KG1 (cell line): Measurements from ENCODE around the gene UBE2G1.
"Not testable (repeated sequence)": the region's sequence is repeated elsewhere in the genome, so short reads cannot be mapped to it uniquely, and the experiment has no call there.

Experiments used
- DNase-seq: peaks from one replicate; lab custom pipeline; 2025; lab: John Stamatoyannopoulos, UW

The UBE2G1 gene, protein sequence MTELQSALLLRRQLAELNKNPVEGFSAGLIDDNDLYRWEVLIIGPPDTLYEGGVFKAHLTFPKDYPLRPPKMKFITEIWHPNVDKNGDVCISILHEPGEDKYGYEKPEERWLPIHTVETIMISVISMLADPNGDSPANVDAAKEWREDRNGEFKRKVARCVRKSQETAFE

DNA sequence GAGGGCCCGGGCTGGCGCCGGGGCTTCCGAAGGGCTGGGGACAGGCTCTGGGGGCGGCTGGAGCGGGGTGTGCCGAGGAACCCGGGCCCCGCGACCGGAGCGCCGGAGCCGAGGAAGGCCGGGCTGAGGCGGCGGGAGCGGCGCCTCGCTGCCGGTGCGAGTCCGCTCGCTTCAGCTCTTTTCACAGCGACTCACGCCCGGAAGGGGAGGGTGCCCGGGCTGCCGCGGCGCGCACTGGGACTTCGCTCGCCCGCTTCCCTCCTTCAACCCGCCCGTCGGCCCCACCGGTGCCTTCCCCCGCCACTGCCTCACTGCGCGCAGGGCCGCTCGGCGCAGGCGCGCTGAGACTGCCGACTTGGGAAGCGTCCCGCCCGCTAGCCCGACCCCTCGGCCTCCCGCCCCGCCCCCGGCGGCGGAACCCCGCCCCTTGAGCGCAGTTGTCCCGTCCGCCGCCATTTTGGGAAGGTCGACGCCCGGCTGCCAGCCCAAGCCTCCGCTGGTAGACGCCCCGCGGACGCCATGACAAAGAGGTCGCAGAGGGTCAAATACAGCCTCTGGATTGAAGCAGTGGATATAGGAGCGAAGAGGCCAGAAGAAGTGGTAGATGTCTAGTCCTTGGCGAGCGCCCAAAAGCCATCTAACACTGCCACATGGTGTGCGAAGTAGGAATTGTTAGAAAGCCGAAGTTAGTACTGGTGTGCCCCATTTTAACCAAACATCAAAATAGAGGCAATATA lies at the start of gene UBE2G1:
Gene UBE2G1, minus strand, starts transcription at position 349 of the 737 bp plus-strand sequence. CDS start 359 bp downstream, outside the sequence.
- DNase-seq, result peak; percentile 80

DNA sequence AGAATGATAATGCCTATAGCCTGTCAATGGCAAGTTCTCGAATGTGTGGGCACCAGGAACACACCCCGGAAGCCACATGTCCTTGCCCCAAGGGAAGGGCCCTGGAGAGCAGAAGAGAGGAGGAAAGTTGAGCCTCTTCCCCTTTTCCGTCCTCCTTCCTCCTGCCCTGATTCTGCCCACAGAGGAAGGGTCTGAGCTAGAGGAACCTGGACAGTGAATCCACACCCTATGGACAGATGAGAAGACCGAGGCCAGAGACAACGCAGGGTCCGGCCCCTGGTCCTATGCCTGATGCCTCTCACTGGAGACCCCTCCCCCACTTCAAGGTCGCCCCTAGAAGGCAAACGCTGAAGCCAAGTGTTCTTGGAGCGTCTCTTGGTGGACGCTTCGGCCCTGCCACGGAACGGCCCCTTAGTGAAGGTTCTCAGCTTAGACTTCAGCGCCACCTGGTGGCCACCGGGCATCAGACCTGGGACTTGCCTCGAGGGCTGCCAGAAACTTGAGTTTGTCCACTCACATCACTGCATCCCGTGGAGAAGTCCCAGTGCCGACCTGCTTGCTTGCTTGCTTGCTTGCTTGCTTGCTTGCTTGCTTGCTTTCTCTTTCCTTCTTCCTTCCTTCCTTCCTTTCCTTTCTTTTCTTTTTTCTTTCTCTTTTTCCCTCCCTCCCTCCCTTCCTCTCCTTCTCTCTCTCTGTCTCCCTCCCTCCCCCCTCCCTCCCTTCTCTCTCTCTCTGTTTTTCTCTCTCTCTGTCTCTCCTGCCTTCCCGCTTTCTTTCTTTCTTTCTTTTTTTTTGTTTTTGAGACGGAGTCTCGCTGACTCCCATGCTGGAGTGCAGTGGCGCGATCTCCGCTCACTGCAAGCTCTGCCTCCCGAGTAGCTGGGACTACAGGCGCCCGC lies 46.7 kb upstream of the UBE2G1 start:
- DNase-seq, result peak; percentile 63

DNA sequence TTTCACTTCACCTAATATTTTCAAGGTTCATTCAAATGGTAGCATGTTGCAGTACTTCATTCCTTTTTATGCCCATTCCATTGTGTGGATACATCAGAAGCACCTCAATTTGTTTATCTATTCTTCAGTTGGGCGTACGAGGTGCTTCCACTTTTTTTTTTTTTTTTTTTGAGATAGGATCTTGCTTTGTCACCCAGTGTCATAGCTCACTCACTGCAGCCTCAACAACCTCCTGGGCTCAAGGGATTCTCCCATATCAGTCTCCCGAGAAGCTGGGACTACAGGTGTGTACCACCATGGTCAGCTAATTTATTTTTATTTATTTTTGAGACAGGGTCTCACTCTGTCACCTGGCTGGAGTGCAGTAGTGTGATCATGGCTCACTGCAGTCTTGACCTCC lies 44.7 kb upstream of the UBE2G1 start:
- no peak for DNase-seq

DNA sequence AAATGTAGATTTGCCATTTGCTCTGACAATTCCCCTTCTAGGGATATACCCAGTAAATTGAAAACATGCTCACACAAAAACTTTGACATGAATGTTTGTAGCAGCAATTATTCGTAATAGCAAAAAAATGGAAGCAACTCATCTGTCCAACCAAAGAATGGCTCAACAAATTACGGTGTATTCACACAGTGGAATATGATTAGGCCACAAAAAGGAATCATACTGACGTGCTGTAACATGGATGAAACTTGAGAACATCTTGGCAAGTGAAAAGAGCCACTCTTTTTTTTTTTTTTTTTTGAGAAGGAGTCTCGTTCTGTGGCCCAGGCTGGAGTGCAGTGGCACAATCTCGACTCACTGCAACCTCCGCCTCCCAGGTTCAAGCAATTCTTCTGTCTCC lies 43.2 kb upstream of the UBE2G1 start:
- DNase-seq, result no peak

DNA sequence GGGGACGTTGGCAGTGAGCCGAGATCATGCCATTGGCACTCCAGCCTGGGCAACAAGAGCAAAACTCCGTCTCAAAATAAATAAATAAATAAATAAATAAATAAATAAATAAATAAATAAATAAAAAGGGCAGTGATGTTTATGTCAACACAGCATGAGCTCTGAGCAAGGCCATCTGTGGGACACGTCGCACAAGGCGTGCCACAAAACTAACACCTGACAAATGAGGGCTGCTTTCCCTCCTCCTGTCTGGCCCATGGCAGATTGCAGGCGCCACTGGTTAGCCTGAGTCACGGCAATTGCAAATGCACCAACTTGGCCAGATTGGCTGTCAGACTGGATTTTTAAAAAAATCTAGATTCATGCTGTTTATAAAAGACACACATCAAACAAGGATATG lies 41.4 kb upstream of the UBE2G1 start:
- no peak for DNase-seq

DNA sequence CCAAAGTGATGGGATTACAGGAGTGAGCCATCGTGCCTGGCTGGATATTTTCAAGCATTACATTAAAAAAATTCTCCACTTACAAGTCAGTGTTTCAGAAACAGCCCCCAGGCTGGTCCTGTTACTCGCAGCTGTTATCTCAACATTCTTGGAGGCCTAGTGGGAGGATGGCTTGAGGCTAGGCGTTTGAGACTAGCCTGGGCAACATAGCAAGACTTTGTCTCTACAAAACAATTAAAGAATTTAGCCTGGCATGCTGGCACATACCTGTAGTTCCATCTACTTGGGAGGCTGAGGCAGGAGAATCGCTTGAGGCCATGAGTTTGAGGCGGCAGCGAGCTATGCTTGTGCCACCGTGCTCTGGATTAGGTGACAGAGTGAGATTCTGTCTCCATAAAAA lies 40.7 kb upstream of the UBE2G1 start:
- DNase-seq, result no peak

DNA sequence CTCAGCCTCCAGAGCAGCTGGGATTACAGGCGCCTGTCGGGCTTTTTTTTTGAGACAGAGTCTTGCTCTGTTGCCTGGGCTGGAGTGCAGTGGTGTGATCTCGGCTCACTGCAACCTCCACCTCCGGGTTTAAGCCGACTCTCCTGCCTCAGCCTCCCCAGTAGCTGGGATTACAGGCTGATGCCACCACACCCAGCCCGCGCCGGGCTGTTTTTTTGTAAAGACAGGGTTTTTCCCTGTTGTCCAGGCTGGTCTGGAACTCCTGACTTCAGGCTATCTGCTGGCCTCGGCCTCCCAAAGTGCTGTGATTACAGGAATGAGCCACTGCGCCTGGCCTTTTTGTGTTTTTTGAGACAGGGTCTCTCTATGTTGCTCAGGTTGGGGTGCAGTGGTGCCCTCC lies 39.9 kb upstream of the UBE2G1 start:
- no peak for DNase-seq

DNA sequence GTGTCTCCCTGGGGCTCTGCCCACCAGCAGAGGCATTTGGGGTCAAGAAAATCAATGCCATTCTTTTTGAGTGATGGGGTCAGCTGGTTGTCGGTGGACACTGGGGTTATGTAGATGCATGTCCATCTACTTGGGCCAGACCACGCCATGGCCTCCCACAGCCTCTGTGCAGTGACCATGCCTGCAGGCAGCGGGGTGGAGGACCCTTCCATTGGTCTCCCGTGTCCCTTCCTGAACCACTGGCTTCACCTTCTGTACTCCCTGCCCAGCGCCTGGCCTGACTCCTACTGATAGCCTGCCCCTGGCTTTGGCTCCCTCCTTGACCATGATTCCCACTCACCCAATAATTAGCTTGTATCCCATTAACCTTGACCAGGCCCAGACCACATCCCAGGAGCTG lies 39.2 kb upstream of the UBE2G1 start:
- DNase-seq, result no peak

DNA sequence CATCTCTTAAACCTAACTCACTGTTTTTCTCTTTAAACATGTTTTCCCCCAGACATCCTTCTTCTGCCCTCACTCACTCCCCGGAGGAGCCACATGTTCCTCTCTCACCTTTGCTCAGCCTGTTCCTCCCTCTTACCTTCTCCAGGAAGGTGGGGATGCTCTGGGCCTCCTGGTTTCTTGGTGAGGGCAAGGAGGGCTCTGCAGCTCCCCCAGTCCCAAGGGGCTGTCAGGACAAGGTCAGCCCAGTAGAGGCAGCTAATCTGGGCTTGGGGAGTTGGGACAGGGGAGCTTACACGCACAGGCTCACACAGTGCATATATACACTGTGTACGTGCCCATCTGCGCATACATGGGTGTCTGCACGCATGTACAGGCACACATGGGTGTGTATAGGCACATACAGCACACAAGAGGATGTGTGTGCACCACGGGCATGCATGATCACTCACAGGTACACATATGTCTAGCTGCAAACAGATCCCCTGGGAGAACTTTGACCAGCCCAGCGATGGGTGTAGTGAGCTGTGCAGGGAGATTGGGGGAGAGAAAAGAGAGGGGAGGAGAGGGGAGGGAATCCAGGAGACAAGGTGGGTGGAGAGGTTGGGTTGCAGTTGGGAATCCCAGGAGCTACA lies 38.7 kb upstream of the UBE2G1 start:
- DNase-seq, result no peak

DNA sequence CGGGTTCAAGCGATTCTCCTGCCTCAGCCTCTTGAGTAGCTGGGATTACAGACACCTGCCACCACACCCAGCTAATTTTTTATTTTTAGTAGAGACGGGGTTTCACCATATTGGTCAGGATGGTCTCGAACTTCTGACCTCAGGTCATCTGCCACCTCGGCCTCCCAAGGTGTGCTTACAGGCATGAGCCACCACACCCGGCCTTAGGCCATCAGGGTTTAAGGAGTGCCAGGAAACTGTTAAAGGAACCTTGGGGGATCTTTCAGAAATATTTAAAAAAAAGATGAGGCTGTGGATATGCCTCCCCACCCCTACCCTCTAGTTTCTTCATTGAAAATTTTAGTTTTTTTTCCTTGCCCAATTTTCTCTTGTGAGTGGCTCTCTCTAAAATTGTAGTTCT lies 31.4 kb upstream of the UBE2G1 start:
- DNase-seq, result no peak

DNA sequence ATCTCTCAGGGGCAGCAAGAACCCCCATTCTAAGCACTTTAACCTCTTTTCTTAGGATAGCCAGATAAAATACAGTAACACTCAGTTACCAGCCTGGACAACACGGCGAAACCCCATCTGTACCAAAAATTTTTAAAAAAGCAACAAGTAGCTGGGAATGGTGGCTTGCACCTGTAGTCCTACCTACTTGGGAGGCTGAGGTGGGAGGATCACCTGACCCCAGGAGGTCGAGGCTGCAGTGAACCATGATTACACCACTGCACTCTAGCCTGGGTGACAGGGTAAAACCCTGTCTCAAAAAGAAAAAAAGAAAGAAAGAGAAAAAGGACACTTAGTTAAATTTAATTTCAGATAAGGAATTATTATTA lies 28.6 kb upstream of the UBE2G1 start:
- DNase-seq, result no peak

DNA sequence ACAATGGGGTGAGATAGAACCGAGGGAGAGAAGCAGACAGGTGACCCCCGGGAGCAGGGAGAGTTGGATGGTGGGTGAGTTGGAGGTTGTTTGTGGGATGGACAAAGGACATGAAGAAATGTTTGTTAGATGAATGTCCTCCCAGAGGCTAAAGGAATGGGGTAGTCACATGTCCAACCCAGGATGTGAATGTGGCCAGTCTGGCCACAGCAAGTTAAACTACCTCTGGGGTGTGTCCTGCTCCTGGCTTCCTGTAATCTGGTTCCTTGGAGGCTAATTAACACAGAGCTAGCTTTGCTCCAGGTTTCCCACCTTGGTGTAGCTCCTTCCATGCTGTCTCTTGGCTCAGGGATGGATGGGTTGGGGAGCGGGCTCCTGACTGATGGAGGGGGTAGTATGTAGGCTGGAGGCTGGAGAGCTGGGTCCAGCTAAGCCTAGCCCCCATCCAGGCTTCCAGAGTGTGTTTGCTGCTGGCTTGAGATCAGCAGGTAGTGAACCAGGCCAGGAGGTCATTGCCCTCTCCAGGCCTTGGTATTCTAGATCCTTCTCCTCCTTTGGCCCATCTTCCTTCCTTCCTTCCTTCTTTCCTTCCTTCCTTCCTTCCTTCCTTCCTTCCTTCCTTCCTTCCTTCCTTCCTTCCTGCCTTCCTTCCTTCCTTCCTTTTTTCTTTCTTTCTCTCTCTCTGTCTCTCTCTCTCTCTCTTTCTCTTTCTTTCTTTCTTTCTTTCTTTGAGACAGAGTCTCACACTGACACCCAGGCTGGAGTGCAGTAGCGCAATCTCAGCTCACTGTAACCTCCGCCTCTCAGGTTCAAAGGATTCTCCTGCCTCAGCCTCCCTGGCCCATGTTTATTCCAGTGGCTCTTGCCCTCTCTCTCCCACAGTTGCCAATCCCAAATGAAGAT lies 28.0 kb upstream of the UBE2G1 start:
- DNase-seq, result no peak

DNA sequence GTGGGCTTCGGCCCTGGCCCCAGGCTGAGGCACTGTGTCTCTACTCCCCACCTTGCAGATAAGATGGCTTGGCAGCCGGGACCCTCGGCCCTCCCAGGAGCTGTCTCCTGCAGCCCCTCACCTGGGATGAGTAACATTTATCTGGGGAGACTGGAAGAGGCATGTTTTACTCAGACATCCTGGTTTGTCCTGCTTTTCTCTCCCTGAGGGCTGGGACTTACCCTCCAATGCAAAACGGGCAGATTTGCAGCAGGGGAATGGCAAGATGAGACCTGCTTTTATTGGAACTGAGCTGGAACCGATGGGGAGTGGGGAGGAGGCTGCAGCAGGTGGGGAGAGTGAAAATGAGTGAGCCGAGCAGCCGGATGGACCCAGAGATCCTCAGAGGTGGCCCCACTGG lies 27.3 kb upstream of the UBE2G1 start:
- no peak for DNase-seq

DNA sequence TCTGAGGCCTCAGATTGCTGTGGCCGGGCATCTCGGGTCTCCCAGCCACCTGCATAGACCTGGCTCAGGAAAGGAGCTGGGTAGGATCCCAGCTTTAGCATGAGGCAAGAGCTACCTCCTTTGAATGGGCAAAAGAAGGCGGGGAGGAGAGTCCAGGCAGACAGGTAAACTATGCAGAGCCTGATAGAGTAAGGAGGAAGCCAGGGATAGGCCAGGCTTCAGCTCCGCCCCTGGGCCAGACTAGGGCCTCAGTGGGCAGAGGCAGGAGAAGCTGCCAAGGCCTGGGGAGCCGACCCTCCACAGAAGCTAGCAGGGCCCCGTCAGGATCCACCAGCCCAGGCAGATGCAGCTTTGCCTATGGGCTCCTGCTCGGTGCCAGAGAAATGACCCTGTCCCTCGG lies 22.6 kb upstream of the UBE2G1 start:
- no peak for DNase-seq

DNA sequence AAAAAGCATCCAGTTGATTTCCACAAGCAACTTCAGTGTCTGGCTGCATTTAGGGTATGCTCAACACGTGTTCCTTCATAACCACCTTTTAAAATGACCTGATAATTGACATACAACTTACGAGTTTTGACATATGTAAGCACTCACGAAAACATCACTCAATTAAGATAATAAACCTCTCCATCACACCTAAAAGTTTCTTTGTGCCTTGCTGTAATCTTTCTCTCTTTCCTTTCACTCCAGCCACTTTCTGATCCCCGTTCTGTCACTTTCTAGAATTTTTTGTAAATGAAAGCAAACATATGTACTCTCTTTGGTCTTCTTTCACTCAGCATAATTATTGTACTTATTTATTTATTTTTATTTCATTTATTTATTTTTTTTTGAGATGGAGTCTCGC lies 20.7 kb upstream of the UBE2G1 start:
- no peak for DNase-seq

DNA sequence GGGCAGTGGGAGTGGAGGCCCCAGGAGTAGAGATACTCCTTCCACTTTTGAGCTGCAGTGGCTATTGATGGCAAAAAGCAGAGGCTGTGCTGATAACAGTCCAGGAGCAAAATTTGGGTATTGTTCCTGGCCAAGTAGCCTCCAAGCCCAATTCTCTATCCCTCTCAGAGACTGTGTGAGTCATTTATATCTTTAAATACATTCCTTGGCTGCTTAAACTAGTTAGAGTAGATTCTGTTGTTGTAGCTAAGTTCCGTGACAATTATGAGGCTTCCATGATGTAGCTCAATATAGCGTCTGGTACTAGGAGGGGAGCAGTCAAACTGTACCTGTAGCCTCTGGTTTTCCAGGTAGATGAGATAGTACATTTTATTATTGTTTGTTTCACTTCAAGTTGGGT lies 19.9 kb upstream of the UBE2G1 start:
- no peak for DNase-seq

DNA sequence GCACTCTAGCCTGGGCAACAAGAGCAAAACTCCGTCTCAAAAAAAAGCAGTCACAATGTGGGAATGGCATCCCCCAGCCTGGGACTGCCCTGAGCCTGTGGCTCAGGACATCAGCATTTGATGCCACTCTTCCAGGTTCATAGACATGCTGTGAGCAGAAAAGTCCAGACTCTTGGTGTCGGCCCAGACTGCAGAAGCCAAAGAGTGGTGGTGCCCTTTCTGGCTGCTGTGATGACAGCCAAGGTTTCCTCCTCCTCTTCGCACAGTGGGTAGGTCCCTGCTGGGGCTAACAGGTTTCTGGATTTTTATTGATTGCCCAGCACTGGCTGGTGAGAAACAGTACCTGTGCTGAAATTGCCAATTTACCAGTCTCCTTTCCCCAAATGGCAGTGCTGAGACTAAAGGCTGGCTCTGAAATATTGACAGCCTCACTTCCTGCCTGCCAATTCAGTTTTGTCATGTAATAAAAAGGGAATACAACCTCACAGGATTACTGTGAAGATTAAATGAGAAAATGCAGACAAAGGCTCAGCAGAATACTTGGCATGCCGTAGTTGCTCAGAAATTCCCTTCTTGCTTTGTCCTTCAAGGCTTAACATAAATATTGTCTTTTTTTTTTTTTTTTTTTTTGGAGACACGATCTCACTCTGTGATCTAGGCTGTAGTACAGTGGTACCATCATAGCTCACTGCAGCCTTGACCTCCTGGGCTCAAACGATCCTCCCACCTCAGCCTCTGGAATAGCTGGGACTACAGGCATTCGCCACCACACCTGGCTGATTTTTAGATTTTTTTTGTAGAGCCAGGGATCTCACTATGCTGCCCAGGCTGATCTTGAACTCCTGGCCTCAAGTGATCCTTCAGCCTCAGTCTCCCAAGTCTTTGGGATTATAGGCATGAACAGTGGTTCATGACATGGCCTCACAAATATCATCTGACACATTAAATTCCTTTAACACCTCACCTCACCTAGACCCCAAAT lies 15.5 kb upstream of the UBE2G1 start:
- DNase-seq, result no peak

DNA sequence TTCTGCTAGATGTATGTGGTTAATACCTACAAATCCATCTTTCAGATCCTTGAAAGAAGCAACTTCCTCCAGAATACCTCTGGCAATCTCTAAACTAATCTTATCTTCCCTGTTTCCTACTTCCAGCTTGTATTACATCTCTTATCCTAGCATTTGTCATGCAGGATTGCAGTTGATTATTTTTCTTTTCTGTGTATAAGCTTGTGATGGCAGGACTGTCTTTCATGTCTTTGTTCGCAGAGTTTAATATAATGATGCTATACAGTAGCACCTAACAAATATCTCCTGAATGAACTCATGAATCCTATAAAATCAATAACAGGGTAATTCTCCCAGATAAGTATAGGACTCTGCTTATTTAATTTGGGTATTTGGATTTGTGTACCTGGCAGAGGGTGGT lies 12.2 kb upstream of the UBE2G1 start:
- no peak for DNase-seq

DNA sequence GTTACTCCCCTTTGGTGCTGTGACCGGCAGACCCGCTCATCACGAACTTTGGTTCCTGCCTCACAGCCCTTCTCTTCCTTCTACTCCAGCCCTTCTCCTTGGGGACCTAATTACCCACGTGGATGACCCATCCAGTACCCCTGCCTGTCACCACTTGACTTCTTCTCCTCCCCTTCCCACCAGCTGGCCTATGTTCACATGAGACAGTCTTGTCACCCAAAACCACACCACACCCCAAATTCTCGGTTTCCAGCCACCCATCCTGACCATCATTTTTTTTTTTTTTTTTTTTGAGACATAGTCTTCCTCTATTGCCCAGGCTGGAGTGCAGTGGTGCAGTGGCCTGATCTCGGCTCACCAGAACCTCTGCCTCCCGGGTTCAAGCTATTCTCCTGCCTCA lies 10.8 kb upstream of the UBE2G1 start:
- not testable (repeated sequence) for DNase-seq

DNA sequence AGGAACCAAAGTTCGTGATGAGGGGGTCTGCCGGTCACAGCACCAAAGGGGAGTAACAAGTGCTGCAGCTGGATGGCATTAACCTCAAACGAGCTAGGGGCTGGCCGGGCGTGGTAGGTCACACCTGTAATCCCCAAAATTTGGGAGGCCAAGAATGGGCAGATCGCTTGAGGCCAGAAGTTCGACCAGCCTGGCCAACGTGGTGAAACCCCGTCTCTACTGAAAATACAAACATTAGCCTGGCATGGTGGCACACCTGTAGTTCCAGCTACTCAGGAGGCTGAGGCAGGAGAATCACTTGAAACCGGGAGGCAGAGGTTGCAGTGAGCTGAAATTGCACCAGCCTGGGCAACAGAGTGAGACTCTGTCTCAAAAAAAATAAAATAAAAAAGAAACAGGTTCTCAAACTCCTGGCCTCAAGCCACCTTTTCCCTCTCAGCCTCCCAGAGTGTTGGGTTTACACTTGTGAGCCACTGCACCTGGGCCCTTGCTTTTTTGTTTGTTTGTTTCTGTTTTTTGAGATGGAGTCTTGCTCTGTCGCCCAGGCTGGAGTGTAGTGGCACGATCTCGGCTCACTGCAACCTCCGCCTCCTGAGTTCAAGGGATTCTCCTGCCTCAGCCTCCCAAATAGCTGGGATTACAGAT lies 9.4 kb upstream of the UBE2G1 start:
- not testable (repeated sequence) for DNase-seq
